HEK293 (cell line): ENCODE data around the gene HMG20A.
A peak's percentile ranks its signal among the peaks of the same experiment; 100 is the strongest.

Source experiments
- CTCF ChIA-PET: fragments of 350-600 bp; formaldehyde crosslinking; extraction: SDS; loops from one replicate; lab custom pipeline; 2021; ENCODE audit warnings: antibody characterized with exemption; lab: Yijun Ruan, JAX
- POLR2A ChIA-PET: fragments of 300-600 bp; formaldehyde crosslinking; extraction: SDS; loops from one replicate; lab custom pipeline; 2020; ENCODE audit warnings: antibody characterized with exemption, inconsistent platforms; lab: Yijun Ruan, JAX
- H3K27ac ChIP-seq: fragments of 200-500 bp; sonication (Bioruptor generic); 2 replicates; pipeline ENCODE4 v1.5.1; 2014; ENCODE audit warnings: low read depth, low read length, control low read depth, inconsistent platforms; ENCODE audit errors: extremely low read depth
- H3K36me3 ChIP-seq, 2 experiments: fragments of 200-500 bp in 1 of 2; sonication (Bioruptor generic) in 1 of 2; 1 replicate in 1 of 2; 2 replicates in 1 of 2; pipeline ENCODE4 v1.5.1; 2014 to 2017; ENCODE audit warnings: inconsistent platforms in 2 of 2, low read length in 2 of 2; ENCODE audit not compliant: control insufficient read depth in 2 of 2, insufficient read depth in 1 of 2
- H3K4me1 ChIP-seq: fragments of 200-500 bp; sonication (Bioruptor generic); 2 replicates; pipeline ENCODE4 v1.5.1; 2014; ENCODE audit warnings: mild to moderate bottlenecking, low read length, inconsistent platforms; ENCODE audit not compliant: control insufficient read depth, insufficient read depth
- H3K4me3 ChIP-seq: 2 replicates; pipeline ENCODE4 v1.5.1; 2011; ENCODE audit warnings: low read depth, mild to moderate bottlenecking, control low read depth, low read length, moderate library complexity
- H3K9me3 ChIP-seq: fragments of 200-500 bp; sonication (Bioruptor generic); 2 replicates; pipeline ENCODE4 v1.5.1; 2014; ENCODE audit warnings: low read depth, low read length, inconsistent platforms; ENCODE audit not compliant: control insufficient read depth, insufficient read depth
- AEBP2 ChIP-seq: fragments of 450-650 bp; formaldehyde crosslinking; IDR thresholded peaks from 2 replicates; pipeline ENCODE4 v1.5.1; 2016; ENCODE audit warnings: missing biosample characterization, missing genetic modification characterization, borderline replicate concordance
- EGR2 ChIP-seq: fragments of 450-650 bp; formaldehyde crosslinking; IDR thresholded peaks from 2 replicates; pipeline ENCODE4 v1.5.1; 2016; ENCODE audit warnings: low read depth, missing biosample characterization, missing genetic modification characterization
- GLI4 ChIP-seq: fragments of 450-650 bp; formaldehyde crosslinking; IDR thresholded peaks from 2 replicates; pipeline ENCODE4 v1.5.1; 2016; ENCODE audit warnings: missing biosample characterization, missing genetic modification characterization
- IKZF3 ChIP-seq: fragments of 450-650 bp; IDR thresholded peaks from 2 replicates; pipeline ENCODE4 v1.5.0; 2018; ENCODE audit warnings: missing biosample characterization, mild to moderate bottlenecking, missing genetic modification characterization, moderate library complexity
- KLF7 ChIP-seq: fragments of 450-650 bp; formaldehyde crosslinking; IDR thresholded peaks from 2 replicates; pipeline ENCODE4 v1.5.1; 2016; ENCODE audit warnings: missing biosample characterization, missing genetic modification characterization, borderline replicate concordance
- MYNN ChIP-seq: fragments of 450-650 bp; formaldehyde crosslinking; IDR thresholded peaks from 2 replicates; pipeline ENCODE4 v1.5.1; 2016; ENCODE audit warnings: missing biosample characterization, missing genetic modification characterization, borderline replicate concordance
- RBAK ChIP-seq: fragments of 450-650 bp; formaldehyde crosslinking; IDR thresholded peaks from 2 replicates; pipeline ENCODE4 v1.5.1; 2016; ENCODE audit warnings: missing biosample characterization, missing genetic modification characterization
- TRIM28 ChIP-seq: IDR thresholded peaks from 2 replicates; pipeline ENCODE4 v1.6.1; 2011; ENCODE audit warnings: low read length, control low read depth, borderline replicate concordance
- TSHZ1 ChIP-seq: fragments of 450-650 bp; formaldehyde crosslinking; IDR thresholded peaks from 2 replicates; pipeline ENCODE4 v1.5.1; 2016; ENCODE audit warnings: missing biosample characterization, missing genetic modification characterization, borderline replicate concordance
- ZBTB17 ChIP-seq: fragments of 450-650 bp; formaldehyde crosslinking; IDR thresholded peaks from 2 replicates; pipeline ENCODE4 v1.5.1; 2016; ENCODE audit warnings: missing biosample characterization, missing genetic modification characterization
- ZNF174 ChIP-seq: fragments of 450-650 bp; formaldehyde crosslinking; IDR thresholded peaks from 2 replicates; pipeline ENCODE4 v1.5.0; 2017; ENCODE audit warnings: missing biosample characterization, mild to moderate bottlenecking, missing genetic modification characterization
- ZNF214 ChIP-seq: fragments of 450-650 bp; formaldehyde crosslinking; IDR thresholded peaks from 2 replicates; pipeline ENCODE4 v1.5.1; 2017; ENCODE audit warnings: missing biosample characterization, mild to moderate bottlenecking, missing genetic modification characterization, borderline replicate concordance
- ZNF248 ChIP-seq: fragments of 450-650 bp; formaldehyde crosslinking; IDR thresholded peaks from 2 replicates; pipeline ENCODE4 v1.5.1; 2017; ENCODE audit warnings: missing biosample characterization, missing genetic modification characterization
- ZNF266 ChIP-seq: fragments of 450-650 bp; formaldehyde crosslinking; IDR thresholded peaks from 2 replicates; pipeline ENCODE4 v1.5.1; 2016; ENCODE audit warnings: missing biosample characterization, missing genetic modification characterization, low read depth
- ZNF366 ChIP-seq: fragments of 450-650 bp; formaldehyde crosslinking; conservative IDR thresholded peaks from 2 replicates; pipeline ENCODE4 v1.5.1; 2016; ENCODE audit warnings: missing biosample characterization, missing genetic modification characterization
- ZNF37A ChIP-seq: fragments of 450-650 bp; IDR thresholded peaks from 2 replicates; pipeline ENCODE4 v1.5.1; 2018; ENCODE audit warnings: missing biosample characterization, missing genetic modification characterization
- ZNF426 ChIP-seq: fragments of 450-650 bp; formaldehyde crosslinking; IDR thresholded peaks from 2 replicates; pipeline ENCODE4 v1.5.1; 2017; ENCODE audit warnings: missing biosample characterization, missing genetic modification characterization, mild to moderate bottlenecking, inconsistent platforms, moderate library complexity
- ZNF571 ChIP-seq: fragments of 450-650 bp; formaldehyde crosslinking; IDR thresholded peaks from 2 replicates; pipeline ENCODE4 v1.5.0; 2017; ENCODE audit warnings: missing biosample characterization, missing genetic modification characterization
- ZNF629 ChIP-seq: fragments of 450-650 bp; formaldehyde crosslinking; IDR thresholded peaks from 2 replicates; pipeline ENCODE4 v1.5.1; 2017; ENCODE audit warnings: missing biosample characterization, missing genetic modification characterization
- ZNF677 ChIP-seq: fragments of 450-650 bp; IDR thresholded peaks from 2 replicates; pipeline ENCODE4 v1.5.0; 2018; ENCODE audit warnings: missing biosample characterization, mild to moderate bottlenecking, missing genetic modification characterization, moderate library complexity
- ZNF747 ChIP-seq: fragments of 450-650 bp; formaldehyde crosslinking; IDR thresholded peaks from 2 replicates; pipeline ENCODE4 v1.5.1; 2016; ENCODE audit warnings: missing biosample characterization, missing genetic modification characterization
- ZNF837 ChIP-seq: fragments of 450-650 bp; formaldehyde crosslinking; IDR thresholded peaks from 2 replicates; pipeline ENCODE4 v1.5.1; 2016; ENCODE audit warnings: missing biosample characterization, missing genetic modification characterization
- ZSCAN23 ChIP-seq: fragments of 450-650 bp; formaldehyde crosslinking; IDR thresholded peaks from 2 replicates; pipeline ENCODE4 v1.5.1; 2016; ENCODE audit warnings: missing biosample characterization, missing genetic modification characterization

The HMG20A gene

GRCh38 chr15:77412972-77413698, 7.6 kb upstream of the HMG20A start:
- H3K4me1 ChIP-seq = peaks cover 39% of the 10 kb centered on the region
- H3K4me3 ChIP-seq = no peak overlapping the region
- no peaks in the 10 kb centered on the region for H3K9me3 ChIP-seq
- CTCF ChIA-PET = no interaction called here
- POLR2A ChIA-PET = no interaction called here
- TF ChIP-seq ZNF266 (tag by site-specific recombination) = no peak
- no peak for TF ChIP-seq ZNF248 (tag by site-specific recombination)
- TF ChIP-seq KLF7 (tag by site-specific recombination) = no peak
- TF ChIP-seq TSHZ1 (tag by site-specific recombination) = no peak
- TF ChIP-seq RBAK (tag by site-specific recombination) = no peak
- TF ChIP-seq MYNN (tag by site-specific recombination) = no peak
- no peak for TF ChIP-seq TRIM28
- TF ChIP-seq AEBP2 = no peak
- H3K36me3 ChIP-seq = no peaks in the 10 kb centered on the region; a peak in 1 of 3 replicates
- no peak overlapping the region for H3K27ac ChIP-seq

- Histone ChIP-seq H3K9me3 (no peaks in the 10 kb centered on the region), H3K27ac (no peak overlapping the region), H3K36me3 (no peaks in the 10 kb centered on the region; a peak in 1 of 3 replicates), H3K4me3 (no peak overlapping the region), H3K4me1 (peaks cover 43% of the 10 kb centered on the region)
- TF ChIP-seq ZNF366 (peak; percentile 72), ZBTB17 (no peak)
- POLR2A ChIA-PET = no interaction called here
- CTCF ChIA-PET = no interaction called here
Measured at GRCh38 chr15:77413699-77414349, 6.9 kb upstream of the HMG20A start.

GRCh38 chr15:77414789-77415442, 5.8 kb upstream of the HMG20A start:
- H3K36me3 ChIP-seq = no peaks in the 10 kb centered on the region; a peak in 1 of 3 replicates
- H3K4me1 ChIP-seq = peaks cover 39% of the 10 kb centered on the region
- no peaks in the 10 kb centered on the region for H3K9me3 ChIP-seq
- ChIA-PET CTCF (interaction anchor here (0.9 kb wide), 1 partner anchor 128 kb away, joined by 3 read pairs; no protein-coding TSS in a partner anchor), POLR2A (no interaction called here)
- H3K27ac ChIP-seq = no peak overlapping the region
- TF ChIP-seq EGR2 (tag by site-specific recombination) = no peak
- TF ChIP-seq ZNF37A (tag by site-specific recombination) = no peak
- TF ChIP-seq ZNF747 (tag by site-specific recombination) = no peak
- no peak for TF ChIP-seq GLI4
- TF ChIP-seq ZNF426 (tag by site-specific recombination) = no peak
- no peak for TF ChIP-seq ZNF174 (tag by site-specific recombination)
- no peak for TF ChIP-seq ZNF214
- TF ChIP-seq ZNF837 (tag by site-specific recombination) = no peak
- no peak for TF ChIP-seq ZNF629 (tag by site-specific recombination)
- TF ChIP-seq ZNF571 = no peak
- no peak for TF ChIP-seq ZSCAN23
- TF ChIP-seq IKZF3 (tag by site-specific recombination) = no peak
- TF ChIP-seq ZNF677 = no peak
- no peak overlapping the region for H3K4me3 ChIP-seq
